GM23338 (cell line): ENCODE measurements around the gene CDK5R1. TPM values are rescaled to one million over a fixed set of nuclear protein-coding genes. Genes with fewer than 3 reads are reported as not detected.

Experiments
- ATAC-seq: fragments of 200-7000 bp; cut with Tn5 transposase; 3 replicates; pipeline ENCODE4 v1.9.1; 2020
- DNase-seq: peaks from one replicate; pipeline ENCODE4 v3.0.0-alpha.2; 2015; ENCODE audit warnings: low spot score
- H2AFZ ChIP-seq: fragments of 200-600 bp; sonication (generic); 2 replicates; pipeline ENCODE4 v1.8.0; 2016; ENCODE audit warnings: antibody characterized with exemption, mild to moderate bottlenecking, moderate library complexity
- H3F3A ChIP-seq: fragments of 200-600 bp; sonication (generic); replicated peaks from 2 replicates; pipeline ENCODE4 v1.8.0; 2017; ENCODE audit warnings: antibody characterized with exemption, mixed run types, low read depth
- H3K27ac ChIP-seq: fragments of 200-600 bp; sonication (generic); 2 replicates; pipeline ENCODE4 v1.6.1; 2016; ENCODE audit warnings: low read depth
- H3K27me3 ChIP-seq: fragments of 200-600 bp; sonication (generic); 2 replicates; pipeline ENCODE4 v1.8.0; 2016; ENCODE audit warnings: mild to moderate bottlenecking, mixed run types, moderate library complexity; ENCODE audit not compliant: insufficient read depth
- H3K36me3 ChIP-seq: fragments of 200-600 bp; sonication (generic); 2 replicates; pipeline ENCODE4 v1.8.0; 2016; ENCODE audit warnings: mild to moderate bottlenecking; ENCODE audit not compliant: insufficient read depth
- H3K4me1 ChIP-seq: fragments of 200-600 bp; sonication (generic); 2 replicates; pipeline ENCODE4 v1.8.0; 2016; ENCODE audit warnings: mild to moderate bottlenecking, moderate library complexity; ENCODE audit not compliant: insufficient read depth
- H3K4me2 ChIP-seq: fragments of 200-600 bp; sonication (generic); 2 replicates; pipeline ENCODE4 v1.7.1; 2017; ENCODE audit warnings: mixed run types
- H3K4me3 ChIP-seq: fragments of 200-600 bp; sonication (generic); 2 replicates; pipeline ENCODE4 v1.6.1; 2016; ENCODE audit warnings: mixed run types
- H3K79me2 ChIP-seq: fragments of 200-600 bp; sonication (generic); replicated peaks from 2 replicates; pipeline ENCODE4 v1.8.0; 2017; ENCODE audit warnings: mild to moderate bottlenecking; ENCODE audit not compliant: insufficient read depth
- H3K9me2 ChIP-seq: fragments of 200-600 bp; sonication (generic); 2 replicates; pipeline ENCODE4 v1.8.0; 2017; ENCODE audit not compliant: insufficient read depth
- H4K20me1 ChIP-seq: fragments of 200-600 bp; sonication (generic); replicated peaks from 2 replicates; pipeline ENCODE4 v1.8.0; 2017; ENCODE audit warnings: mild to moderate bottlenecking; ENCODE audit not compliant: insufficient read depth
- H3K27ac Mint-ChIP-seq: 2 replicates; pipeline ENCODE4 v1.8.0; 2020; ENCODE audit warnings: inconsistent platforms, mild to moderate bottlenecking, moderate library complexity, mixed read lengths
- H3K27me3 Mint-ChIP-seq: 3 replicates; pipeline ENCODE4 v1.8.0; 2022; ENCODE audit warnings: low read depth, mild to moderate bottlenecking, moderate library complexity, mixed read lengths, inconsistent platforms; ENCODE audit not compliant: insufficient read depth, poor library complexity
- H3K36me3 Mint-ChIP-seq: 3 replicates; pipeline ENCODE4 v1.8.0; 2021; ENCODE audit warnings: low read depth, mild to moderate bottlenecking, inconsistent platforms, moderate library complexity, mixed read lengths
- H3K4me1 Mint-ChIP-seq: 3 replicates; pipeline ENCODE4 v1.8.0; 2020; ENCODE audit warnings: mild to moderate bottlenecking, inconsistent platforms, mixed read lengths
- H3K4me3 Mint-ChIP-seq: 3 replicates; pipeline ENCODE4 v1.8.0; 2021; ENCODE audit warnings: moderate library complexity, mild to moderate bottlenecking, inconsistent platforms, mixed read lengths
- H3K9me3 Mint-ChIP-seq: 3 replicates; pipeline ENCODE4 v1.8.0; 2020; ENCODE audit warnings: moderate library complexity, mild to moderate bottlenecking, inconsistent platforms, mixed read lengths
- CREB1 ChIP-seq: fragments of 250-450 bp; sonication (Bioruptor Pico); IDR thresholded peaks from 2 replicates; pipeline ENCODE4 v1.5.0; 2020; ENCODE audit warnings: low read depth, mild to moderate bottlenecking, moderate library complexity
- ETS1 ChIP-seq: IDR thresholded peaks from 2 replicates; pipeline ENCODE4 v1.6.1; 2016; ENCODE audit warnings: antibody characterized with exemption
- EZH2 ChIP-seq: fragments of 200-600 bp; sonication (generic); IDR thresholded peaks from one replicate; pipeline ENCODE4 v1.8.0; 2017; ENCODE audit warnings: antibody characterized with exemption, mild to moderate bottlenecking, low read depth; ENCODE audit not compliant: unreplicated experiment
- EZH2phosphoT487 ChIP-seq: fragments of 200-600 bp; sonication (generic); IDR thresholded peaks from one replicate; pipeline ENCODE4 v1.8.1; 2018; ENCODE audit warnings: antibody characterized with exemption; ENCODE audit not compliant: unreplicated experiment
- JUNB ChIP-seq: IDR thresholded peaks from one replicate; pipeline ENCODE4 v1.6.1; 2016; ENCODE audit warnings: antibody characterized with exemption; ENCODE audit not compliant: unreplicated experiment
- NANOG ChIP-seq: IDR thresholded peaks from 2 replicates; pipeline ENCODE4 v1.6.1; 2016; ENCODE audit warnings: antibody characterized with exemption, borderline replicate concordance
- POLR2AphosphoS5 ChIP-seq: IDR thresholded peaks from 2 replicates; pipeline ENCODE4 v1.6.1; 2016; ENCODE audit warnings: antibody characterized with exemption, low read depth
- STAT1 ChIP-seq: IDR thresholded peaks from one replicate; pipeline ENCODE4 v1.6.1; 2016; ENCODE audit warnings: antibody characterized with exemption; ENCODE audit not compliant: unreplicated experiment
- ZNF114 ChIP-seq: fragments of 250-450 bp; sonication (Bioruptor Pico); IDR thresholded peaks from 2 replicates; pipeline ENCODE4 v1.5.0; 2020; ENCODE audit warnings: mild to moderate bottlenecking, moderate library complexity
- ZNF331 ChIP-seq: fragments of 250-450 bp; sonication (Bioruptor Pico); IDR thresholded peaks from 2 replicates; pipeline ENCODE4 v1.5.0; 2020; ENCODE audit warnings: low read depth, mild to moderate bottlenecking, moderate library complexity
- ZNF462 ChIP-seq: fragments of 250-450 bp; sonication (Bioruptor Pico); IDR thresholded peaks from 2 replicates; pipeline ENCODE4 v1.5.0; 2020; ENCODE audit warnings: mild to moderate bottlenecking, moderate library complexity
- polyA plus RNA-seq: library from polyadenylated mRNA; unstranded; fragments of >200 nt; fragmentation: Nextera tagmentation; extraction: Ambion mirVana; gene quantifications from 2 replicates; pipeline ENCODE4 v1.2.1, GENCODE V29; 2016
- total RNA-seq: library from RNA; depleted of rRNA; stranded (reverse); fragments of >200 nt; shearing (Covaris generic); gene quantifications from 2 replicates; pipeline ENCODE4 v1.2.3, GENCODE V29; 2014
- TF ChIP-seq, protein P1 (sequence below): IDR thresholded peaks from one replicate; pipeline ENCODE4 v1.6.1; 2018; ENCODE audit warnings: antibody characterized with exemption; ENCODE audit not compliant: unreplicated experiment
- TF ChIP-seq, protein P2 (sequence below), 2 experiments: fragments of 200-600 bp in 1 of 2; sonication (generic) in 1 of 2; conservative IDR thresholded peaks; 2 replicates each; pipeline versions ENCODE4 v1.5.1 to v1.6.1; 2016 to 2017; ENCODE audit warnings: antibody characterized with exemption in 2 of 2, low read depth in 2 of 2, mild to moderate bottlenecking in 2 of 2, moderate library complexity in 1 of 2

The CDK5R1 gene
- total and polyA plus RNA-seq, 2 experiments from 2014 or later, result 4.0 to 11.6 TPM

DNA sequence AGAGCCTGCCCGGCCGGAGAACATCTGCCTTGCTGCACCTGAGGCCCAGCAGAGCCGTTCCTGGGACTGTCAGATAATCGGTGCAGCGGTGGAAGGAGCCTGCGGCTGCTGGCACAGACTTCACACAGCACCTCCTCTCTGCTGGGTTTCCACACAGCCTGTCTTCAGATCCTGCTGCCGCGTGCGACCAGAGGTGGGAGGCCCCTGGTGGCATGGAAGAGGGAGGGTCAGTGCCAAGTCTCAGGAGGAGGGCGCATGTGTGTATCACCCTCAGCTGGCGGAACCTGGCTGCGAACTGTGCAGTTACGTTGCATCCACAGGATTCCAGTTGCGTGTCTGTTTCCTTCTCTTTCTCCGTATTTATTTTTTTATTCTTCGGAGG, 3.3 kb downstream of the CDK5R1 start:
- Histone ChIP-seq H3K79me2 (peaks cover 27% of the 10 kb centered on the region), H3F3A (peaks cover 18% of the 10 kb centered on the region), H4K20me1 (peaks cover 17% of the 10 kb centered on the region), H3K27ac (no peak overlapping the region), H3K4me3 (no peak overlapping the region), H3K27me3 (no peaks in the 10 kb centered on the region), H2AFZ (no peak overlapping the region), H3K36me3 (no peaks in the 10 kb centered on the region; the same call in 1 of the 2 replicates), H3K4me1 (peaks cover 33% of the 10 kb centered on the region), H3K4me2 (no peak overlapping the region), H3K9me2 (no peaks in the 10 kb centered on the region)
- H3K36me3 Mint-ChIP-seq, result peaks cover 34% of the 10 kb centered on the region
- DNase-seq, result peak; percentile 40
- peaks cover 3% of the 10 kb centered on the region; the same call in 2 of the 3 replicates for H3K9me3 Mint-ChIP-seq
- peaks cover 56% of the 10 kb centered on the region for H3K4me1 Mint-ChIP-seq
- H3K4me3 Mint-ChIP-seq, result peak overlapping the region; percentile 24; the same call in 1 of the 3 replicates
- no peak overlapping the region for H3K27ac Mint-ChIP-seq
- no peak for ATAC-seq
- TF ChIP-seq ETS1 (no peak), EZH2phosphoT487 (no peak), POLR2AphosphoS5 (no peak), NANOG (no peak), EZH2 (no peak), ZNF114 (no peak), ZNF331 (no peak), ZNF462 (CRISPR knock-in tag) (no peak), STAT1 (no peak), CREB1 (no peak), JUNB (no peak)
- TF ChIP-seq, protein P1, sequence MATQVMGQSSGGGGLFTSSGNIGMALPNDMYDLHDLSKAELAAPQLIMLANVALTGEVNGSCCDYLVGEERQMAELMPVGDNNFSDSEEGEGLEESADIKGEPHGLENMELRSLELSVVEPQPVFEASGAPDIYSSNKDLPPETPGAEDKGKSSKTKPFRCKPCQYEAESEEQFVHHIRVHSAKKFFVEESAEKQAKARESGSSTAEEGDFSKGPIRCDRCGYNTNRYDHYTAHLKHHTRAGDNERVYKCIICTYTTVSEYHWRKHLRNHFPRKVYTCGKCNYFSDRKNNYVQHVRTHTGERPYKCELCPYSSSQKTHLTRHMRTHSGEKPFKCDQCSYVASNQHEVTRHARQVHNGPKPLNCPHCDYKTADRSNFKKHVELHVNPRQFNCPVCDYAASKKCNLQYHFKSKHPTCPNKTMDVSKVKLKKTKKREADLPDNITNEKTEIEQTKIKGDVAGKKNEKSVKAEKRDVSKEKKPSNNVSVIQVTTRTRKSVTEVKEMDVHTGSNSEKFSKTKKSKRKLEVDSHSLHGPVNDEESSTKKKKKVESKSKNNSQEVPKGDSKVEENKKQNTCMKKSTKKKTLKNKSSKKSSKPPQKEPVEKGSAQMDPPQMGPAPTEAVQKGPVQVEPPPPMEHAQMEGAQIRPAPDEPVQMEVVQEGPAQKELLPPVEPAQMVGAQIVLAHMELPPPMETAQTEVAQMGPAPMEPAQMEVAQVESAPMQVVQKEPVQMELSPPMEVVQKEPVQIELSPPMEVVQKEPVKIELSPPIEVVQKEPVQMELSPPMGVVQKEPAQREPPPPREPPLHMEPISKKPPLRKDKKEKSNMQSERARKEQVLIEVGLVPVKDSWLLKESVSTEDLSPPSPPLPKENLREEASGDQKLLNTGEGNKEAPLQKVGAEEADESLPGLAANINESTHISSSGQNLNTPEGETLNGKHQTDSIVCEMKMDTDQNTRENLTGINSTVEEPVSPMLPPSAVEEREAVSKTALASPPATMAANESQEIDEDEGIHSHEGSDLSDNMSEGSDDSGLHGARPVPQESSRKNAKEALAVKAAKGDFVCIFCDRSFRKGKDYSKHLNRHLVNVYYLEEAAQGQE, result no peak
- TF ChIP-seq, protein P2, sequence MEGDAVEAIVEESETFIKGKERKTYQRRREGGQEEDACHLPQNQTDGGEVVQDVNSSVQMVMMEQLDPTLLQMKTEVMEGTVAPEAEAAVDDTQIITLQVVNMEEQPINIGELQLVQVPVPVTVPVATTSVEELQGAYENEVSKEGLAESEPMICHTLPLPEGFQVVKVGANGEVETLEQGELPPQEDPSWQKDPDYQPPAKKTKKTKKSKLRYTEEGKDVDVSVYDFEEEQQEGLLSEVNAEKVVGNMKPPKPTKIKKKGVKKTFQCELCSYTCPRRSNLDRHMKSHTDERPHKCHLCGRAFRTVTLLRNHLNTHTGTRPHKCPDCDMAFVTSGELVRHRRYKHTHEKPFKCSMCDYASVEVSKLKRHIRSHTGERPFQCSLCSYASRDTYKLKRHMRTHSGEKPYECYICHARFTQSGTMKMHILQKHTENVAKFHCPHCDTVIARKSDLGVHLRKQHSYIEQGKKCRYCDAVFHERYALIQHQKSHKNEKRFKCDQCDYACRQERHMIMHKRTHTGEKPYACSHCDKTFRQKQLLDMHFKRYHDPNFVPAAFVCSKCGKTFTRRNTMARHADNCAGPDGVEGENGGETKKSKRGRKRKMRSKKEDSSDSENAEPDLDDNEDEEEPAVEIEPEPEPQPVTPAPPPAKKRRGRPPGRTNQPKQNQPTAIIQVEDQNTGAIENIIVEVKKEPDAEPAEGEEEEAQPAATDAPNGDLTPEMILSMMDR (conservative IDR thresholded peaks at IDR 0.05; ENCODE audit: low read depth in 2 of 2), result no peak
- H3K27me3 Mint-ChIP-seq, result peaks cover 21% of the 10 kb centered on the region
